ENCODE measurements around the gene WNT8B.

- TF ChIP-seq CTCF (IDR thresholded peaks at IDR 0.05; ENCODE audit: low read depth, low read length) (no peak), EZH2phosphoT487 (IDR thresholded peaks at IDR 0.05; ENCODE audit: low read depth) (no peak)
These were observed 26.6 kb upstream of the WNT8B start for GRCh38 chr10:100436255-100436654.
